Erythroblast (primary cell): ENCODE results near the gene APPL2.

Experiments used
- GATA1 ChIP-seq: IDR thresholded peaks from 2 replicates; pipeline ENCODE4 v1.6.1; 2011; ENCODE audit warnings: low read depth, mild to moderate bottlenecking, control low read depth, low read length, moderate library complexity
- POLR2A ChIP-seq: IDR thresholded peaks from 2 replicates; pipeline ENCODE4 v1.6.1; 2011; ENCODE audit warnings: mild to moderate bottlenecking, low read length

- no peak for TF ChIP-seq POLR2A
- TF ChIP-seq GATA1 = no peak
These were observed 26.9 kb downstream of the APPL2 start for GRCh38 chr12:105209091-105209490.
